ENCODE data around the gene FOXN3.
"Not testable (repeated sequence)": the region's sequence is repeated elsewhere in the genome, so short reads cannot be mapped to it uniquely, and the experiment has no call there.

FOXN3 gene

GRCh38 chr14:89304561-89304960 lies 112.5 kb downstream of the FOXN3 start:
- ATAC-seq (ENCODE audit: low read depth), result no peak
- Mint-ChIP-seq H3K4me3 (peak overlapping the region; percentile 90), H3K36me3 (peaks cover 4% of the 10 kb centered on the region), H3K4me1 (peaks cover 51% of the 10 kb centered on the region), H3K27ac (peak overlapping the region; percentile 100), H3K9me3 (no peaks in the 10 kb centered on the region), H3K27me3 (no peaks in the 10 kb centered on the region)
- DNase-seq (ENCODE audit: low spot score in 2 of 2), result peak; percentile 15 to 31

GRCh38 chr14:89303456-89304435 lies 113.3 kb downstream of the FOXN3 start:
- ATAC-seq (ENCODE audit: low read depth), result peak; percentile 72
- peaks cover 51% of the 10 kb centered on the region for H3K4me1 Mint-ChIP-seq
- DNase-seq (ENCODE audit: low spot score in 2 of 2), result peak; percentile 68 to 72
- peak overlapping the region; percentile 100 for H3K27ac Mint-ChIP-seq
- no peaks in the 10 kb centered on the region for H3K27me3 Mint-ChIP-seq
- peak overlapping the region; percentile 90 for H3K4me3 Mint-ChIP-seq
- peaks cover 10% of the 10 kb centered on the region for H3K36me3 Mint-ChIP-seq
- no peaks in the 10 kb centered on the region for H3K9me3 Mint-ChIP-seq

- DNase-seq (ENCODE audit: low spot score in 2 of 2), result no peak
- peaks cover 45% of the 10 kb centered on the region for H3K4me1 Mint-ChIP-seq
- no peaks in the 10 kb centered on the region for H3K27me3 Mint-ChIP-seq
- H3K9me3 Mint-ChIP-seq, result no peaks in the 10 kb centered on the region
- ATAC-seq (ENCODE audit: low read depth), result no peak
- H3K27ac Mint-ChIP-seq, result peak overlapping the region; percentile 100
- H3K4me3 Mint-ChIP-seq, result peak overlapping the region; percentile 90
- H3K36me3 Mint-ChIP-seq, result peaks cover 14% of the 10 kb centered on the region
These were observed 114.6 kb downstream of the FOXN3 start for GRCh38 chr14:89302396-89302950.

GRCh38 chr14:89299587-89299986 lies 117.4 kb downstream of the FOXN3 start:
- no peak overlapping the region for H3K4me3 Mint-ChIP-seq
- H3K4me1 Mint-ChIP-seq, result peaks cover 38% of the 10 kb centered on the region
- peak overlapping the region; percentile 70 for H3K27ac Mint-ChIP-seq

GRCh38 chr14:89298056-89298834 lies 118.8 kb downstream of the FOXN3 start:
- DNase-seq (ENCODE audit: low spot score in 2 of 2) (no peak), ATAC-seq (ENCODE audit: low read depth) (no peak)
- Mint-ChIP-seq H3K27ac (peak overlapping the region; percentile 70), H3K36me3 (peaks cover 23% of the 10 kb centered on the region), H3K27me3 (no peaks in the 10 kb centered on the region), H3K4me1 (peaks cover 35% of the 10 kb centered on the region), H3K4me3 (no peak overlapping the region), H3K9me3 (no peaks in the 10 kb centered on the region)

More at GRCh38 chr14:89299587-89299986, 117.4 kb downstream of the FOXN3 start:
- Mint-ChIP-seq H3K9me3 (no peaks in the 10 kb centered on the region), H3K27me3 (no peaks in the 10 kb centered on the region), H3K36me3 (peaks cover 22% of the 10 kb centered on the region)
- ATAC-seq (ENCODE audit: low read depth) (no peak), DNase-seq (ENCODE audit: low spot score in 2 of 2) (no peak)

- Mint-ChIP-seq H3K4me1 (peaks cover 38% of the 10 kb centered on the region), H3K27ac (no peak overlapping the region), H3K4me3 (no peak overlapping the region), H3K9me3 (no peaks in the 10 kb centered on the region), H3K27me3 (no peaks in the 10 kb centered on the region), H3K36me3 (peaks cover 31% of the 10 kb centered on the region)
- no peak for DNase-seq (ENCODE audit: low spot score in 2 of 2)
- peak; percentile 46 for ATAC-seq (ENCODE audit: low read depth)
These were observed 120.7 kb downstream of the FOXN3 start for GRCh38 chr14:89296281-89296745.

GRCh38 chr14:89294872-89295271 lies 122.2 kb downstream of the FOXN3 start:
- H3K27me3 Mint-ChIP-seq, result no peaks in the 10 kb centered on the region
- peaks cover 39% of the 10 kb centered on the region for H3K36me3 Mint-ChIP-seq
- DNase-seq (ENCODE audit: low spot score in 2 of 2) (no peak), ATAC-seq (ENCODE audit: low read depth) (no peak)
- H3K4me1 Mint-ChIP-seq, result peaks cover 47% of the 10 kb centered on the region
- no peak overlapping the region for H3K4me3 Mint-ChIP-seq
- no peak overlapping the region for H3K27ac Mint-ChIP-seq
- H3K9me3 Mint-ChIP-seq, result no peaks in the 10 kb centered on the region

- H3K4me3 Mint-ChIP-seq; DNase-seq (ENCODE audit: low spot score in 2 of 2); H3K9me3 Mint-ChIP-seq; H3K27me3 Mint-ChIP-seq; ATAC-seq (ENCODE audit: low read depth); H3K27ac Mint-ChIP-seq: not testable (repeated sequence)
- peaks cover 47% of the 10 kb centered on the region for H3K4me1 Mint-ChIP-seq
- H3K36me3 Mint-ChIP-seq, result peaks cover 38% of the 10 kb centered on the region
These were observed 122.6 kb downstream of the FOXN3 start for GRCh38 chr14:89294469-89294868.

- Mint-ChIP-seq H3K4me1 (peaks cover 47% of the 10 kb centered on the region), H3K27ac (no peak overlapping the region), H3K27me3 (no peaks in the 10 kb centered on the region), H3K36me3 (peaks cover 35% of the 10 kb centered on the region), H3K4me3 (peak overlapping the region; percentile 1), H3K9me3 (no peaks in the 10 kb centered on the region)
- ATAC-seq (ENCODE audit: low read depth) (no peak), DNase-seq (ENCODE audit: low spot score in 2 of 2) (no peak)
These were observed 123.0 kb downstream of the FOXN3 start for GRCh38 chr14:89294060-89294459.

GRCh38 chr14:89293314-89293916 lies 123.6 kb downstream of the FOXN3 start:
- no peak for ATAC-seq (ENCODE audit: low read depth)
- H3K4me1 Mint-ChIP-seq, result peaks cover 45% of the 10 kb centered on the region
- peaks cover 32% of the 10 kb centered on the region for H3K36me3 Mint-ChIP-seq
- no peaks in the 10 kb centered on the region for H3K27me3 Mint-ChIP-seq
- H3K27ac Mint-ChIP-seq, result no peak overlapping the region
- DNase-seq (ENCODE audit: low spot score in 2 of 2), result no peak
- no peaks in the 10 kb centered on the region for H3K9me3 Mint-ChIP-seq
- H3K4me3 Mint-ChIP-seq, result no peak overlapping the region

GRCh38 chr14:89292579-89293313 lies 124.3 kb downstream of the FOXN3 start:
- no peak overlapping the region for H3K4me3 Mint-ChIP-seq
- peak overlapping the region; percentile 8 for H3K27ac Mint-ChIP-seq
- DNase-seq (ENCODE audit: low spot score in 2 of 2), result no peak
- peaks cover 29% of the 10 kb centered on the region for H3K36me3 Mint-ChIP-seq
- H3K9me3 Mint-ChIP-seq, result no peaks in the 10 kb centered on the region
- no peak for ATAC-seq (ENCODE audit: low read depth)
- H3K27me3 Mint-ChIP-seq, result no peaks in the 10 kb centered on the region
- peaks cover 42% of the 10 kb centered on the region for H3K4me1 Mint-ChIP-seq

GRCh38 chr14:89291351-89291940 lies 125.6 kb downstream of the FOXN3 start:
- no peak for DNase-seq (ENCODE audit: low spot score in 2 of 2)
- Mint-ChIP-seq H3K4me3 (no peak overlapping the region), H3K27me3 (no peaks in the 10 kb centered on the region), H3K27ac (peak overlapping the region; percentile 53), H3K9me3 (no peaks in the 10 kb centered on the region), H3K36me3 (peaks cover 29% of the 10 kb centered on the region), H3K4me1 (peaks cover 45% of the 10 kb centered on the region)
- ATAC-seq (ENCODE audit: low read depth), result no peak

- DNase-seq (ENCODE audit: low spot score in 2 of 2) (no peak), ATAC-seq (ENCODE audit: low read depth) (no peak)
- H3K27ac Mint-ChIP-seq, result peak overlapping the region; percentile 53
- peaks cover 42% of the 10 kb centered on the region for H3K4me1 Mint-ChIP-seq
- peaks cover 29% of the 10 kb centered on the region for H3K36me3 Mint-ChIP-seq
- no peak overlapping the region for H3K4me3 Mint-ChIP-seq
- no peaks in the 10 kb centered on the region for H3K27me3 Mint-ChIP-seq
- no peaks in the 10 kb centered on the region for H3K9me3 Mint-ChIP-seq
These were observed 126.2 kb downstream of the FOXN3 start for GRCh38 chr14:89290813-89291212.
